Measurements from ENCODE around the gene CRYBB2. TPM values are rescaled to one million over a fixed set of nuclear protein-coding genes. Genes with fewer than 3 reads are reported as not detected.
"Not testable (repeated sequence)": the region's sequence is repeated elsewhere in the genome, so short reads cannot be mapped to it uniquely, and the experiment has no call there.

Gene CRYBB2
- total RNA-seq, 1 donor from 2014 or later, result not detected

- Mint-ChIP-seq H3K4me3 (no peak overlapping the region), H3K9me3 (peaks cover 6% of the 10 kb centered on the region), H3K4me1 (ENCODE audit: unreplicated experiment) (no peaks in the 10 kb centered on the region), H3K27me3 (no peaks in the 10 kb centered on the region), H3K27ac (no peak overlapping the region), H3K36me3 (peaks cover 12% of the 10 kb centered on the region)
- DNase-seq (ENCODE audit: extremely low spot score, unreplicated experiment), result no peak
- TF ChIP-seq, protein P1, sequence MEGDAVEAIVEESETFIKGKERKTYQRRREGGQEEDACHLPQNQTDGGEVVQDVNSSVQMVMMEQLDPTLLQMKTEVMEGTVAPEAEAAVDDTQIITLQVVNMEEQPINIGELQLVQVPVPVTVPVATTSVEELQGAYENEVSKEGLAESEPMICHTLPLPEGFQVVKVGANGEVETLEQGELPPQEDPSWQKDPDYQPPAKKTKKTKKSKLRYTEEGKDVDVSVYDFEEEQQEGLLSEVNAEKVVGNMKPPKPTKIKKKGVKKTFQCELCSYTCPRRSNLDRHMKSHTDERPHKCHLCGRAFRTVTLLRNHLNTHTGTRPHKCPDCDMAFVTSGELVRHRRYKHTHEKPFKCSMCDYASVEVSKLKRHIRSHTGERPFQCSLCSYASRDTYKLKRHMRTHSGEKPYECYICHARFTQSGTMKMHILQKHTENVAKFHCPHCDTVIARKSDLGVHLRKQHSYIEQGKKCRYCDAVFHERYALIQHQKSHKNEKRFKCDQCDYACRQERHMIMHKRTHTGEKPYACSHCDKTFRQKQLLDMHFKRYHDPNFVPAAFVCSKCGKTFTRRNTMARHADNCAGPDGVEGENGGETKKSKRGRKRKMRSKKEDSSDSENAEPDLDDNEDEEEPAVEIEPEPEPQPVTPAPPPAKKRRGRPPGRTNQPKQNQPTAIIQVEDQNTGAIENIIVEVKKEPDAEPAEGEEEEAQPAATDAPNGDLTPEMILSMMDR (conservative IDR thresholded peaks at IDR 0.05), result no peak
These were observed 43.3 kb upstream of the CRYBB2 start for GRCh38 chr22:25176175-25176574.

GRCh38 chr22:25176799-25177198 lies 42.6 kb upstream of the CRYBB2 start:
- DNase-seq (ENCODE audit: extremely low spot score, unreplicated experiment), result no peak
- H3K27me3 Mint-ChIP-seq, result no peaks in the 10 kb centered on the region
- TF ChIP-seq, protein P1 (conservative IDR thresholded peaks at IDR 0.05), result no peak
- H3K4me1 Mint-ChIP-seq (ENCODE audit: unreplicated experiment), result no peaks in the 10 kb centered on the region
- no peak overlapping the region for H3K4me3 Mint-ChIP-seq
- H3K9me3 Mint-ChIP-seq, result peaks cover 6% of the 10 kb centered on the region
- H3K36me3 Mint-ChIP-seq, result peaks cover 12% of the 10 kb centered on the region
- H3K27ac Mint-ChIP-seq, result no peak overlapping the region

GRCh38 chr22:25177226-25177625 lies 42.2 kb upstream of the CRYBB2 start:
- no peak for DNase-seq (ENCODE audit: extremely low spot score, unreplicated experiment)
- no peaks in the 10 kb centered on the region for H3K27me3 Mint-ChIP-seq
- no peak overlapping the region for H3K27ac Mint-ChIP-seq
- peaks cover 6% of the 10 kb centered on the region for H3K9me3 Mint-ChIP-seq
- H3K36me3 Mint-ChIP-seq, result peaks cover 12% of the 10 kb centered on the region
- H3K4me1 Mint-ChIP-seq (ENCODE audit: unreplicated experiment), result no peaks in the 10 kb centered on the region
- no peak overlapping the region for H3K4me3 Mint-ChIP-seq
- TF ChIP-seq, protein P1 (conservative IDR thresholded peaks at IDR 0.05), result no peak

DNA sequence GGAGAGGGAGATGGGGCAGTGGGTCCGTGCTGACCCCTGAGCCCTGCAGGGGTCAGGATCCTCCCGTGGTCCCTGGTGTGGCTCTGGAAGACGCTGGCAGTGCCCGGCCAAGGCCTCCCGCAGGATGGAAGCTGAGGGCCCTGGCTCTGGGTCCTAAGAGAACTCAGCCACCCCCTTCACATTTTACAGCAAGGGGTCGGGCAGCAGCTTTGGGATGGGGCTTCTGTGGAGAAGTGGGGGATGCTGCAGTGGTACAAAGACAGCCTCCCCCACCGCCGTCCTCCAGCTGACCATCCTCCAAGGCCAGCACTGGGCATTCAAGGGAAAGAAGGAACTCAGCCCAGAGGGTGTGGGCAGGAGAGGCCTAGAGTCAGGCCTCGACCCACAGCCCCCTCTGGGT lies 41.5 kb upstream of the CRYBB2 start:
- Mint-ChIP-seq H3K9me3 (peaks cover 6% of the 10 kb centered on the region), H3K4me1 (ENCODE audit: unreplicated experiment) (no peaks in the 10 kb centered on the region), H3K36me3 (peaks cover 12% of the 10 kb centered on the region), H3K27ac (no peak overlapping the region), H3K4me3 (no peak overlapping the region), H3K27me3 (no peaks in the 10 kb centered on the region)
- DNase-seq (ENCODE audit: extremely low spot score, unreplicated experiment), result no peak
- TF ChIP-seq, protein P1 (conservative IDR thresholded peaks at IDR 0.05), result no peak

- not testable (repeated sequence) for H3K9me3 Mint-ChIP-seq; H3K4me3 Mint-ChIP-seq; DNase-seq (ENCODE audit: extremely low spot score, unreplicated experiment); H3K4me1 Mint-ChIP-seq (ENCODE audit: unreplicated experiment); H3K27ac Mint-ChIP-seq; H3K27me3 Mint-ChIP-seq
- peaks cover 12% of the 10 kb centered on the region for H3K36me3 Mint-ChIP-seq
These were observed 41.1 kb upstream of the CRYBB2 start for GRCh38 chr22:25178348-25178747.

GRCh38 chr22:25178869-25179631 lies 40.4 kb upstream of the CRYBB2 start:
- H3K27ac Mint-ChIP-seq; DNase-seq (ENCODE audit: extremely low spot score, unreplicated experiment); H3K4me3 Mint-ChIP-seq; H3K9me3 Mint-ChIP-seq; H3K4me1 Mint-ChIP-seq (ENCODE audit: unreplicated experiment); H3K27me3 Mint-ChIP-seq: not testable (repeated sequence)
- peaks cover 12% of the 10 kb centered on the region for H3K36me3 Mint-ChIP-seq

All from type B pancreatic cell (in vitro differentiated cells).